ENCODE results near the gene PREX1.

PREX1 gene

DNA sequence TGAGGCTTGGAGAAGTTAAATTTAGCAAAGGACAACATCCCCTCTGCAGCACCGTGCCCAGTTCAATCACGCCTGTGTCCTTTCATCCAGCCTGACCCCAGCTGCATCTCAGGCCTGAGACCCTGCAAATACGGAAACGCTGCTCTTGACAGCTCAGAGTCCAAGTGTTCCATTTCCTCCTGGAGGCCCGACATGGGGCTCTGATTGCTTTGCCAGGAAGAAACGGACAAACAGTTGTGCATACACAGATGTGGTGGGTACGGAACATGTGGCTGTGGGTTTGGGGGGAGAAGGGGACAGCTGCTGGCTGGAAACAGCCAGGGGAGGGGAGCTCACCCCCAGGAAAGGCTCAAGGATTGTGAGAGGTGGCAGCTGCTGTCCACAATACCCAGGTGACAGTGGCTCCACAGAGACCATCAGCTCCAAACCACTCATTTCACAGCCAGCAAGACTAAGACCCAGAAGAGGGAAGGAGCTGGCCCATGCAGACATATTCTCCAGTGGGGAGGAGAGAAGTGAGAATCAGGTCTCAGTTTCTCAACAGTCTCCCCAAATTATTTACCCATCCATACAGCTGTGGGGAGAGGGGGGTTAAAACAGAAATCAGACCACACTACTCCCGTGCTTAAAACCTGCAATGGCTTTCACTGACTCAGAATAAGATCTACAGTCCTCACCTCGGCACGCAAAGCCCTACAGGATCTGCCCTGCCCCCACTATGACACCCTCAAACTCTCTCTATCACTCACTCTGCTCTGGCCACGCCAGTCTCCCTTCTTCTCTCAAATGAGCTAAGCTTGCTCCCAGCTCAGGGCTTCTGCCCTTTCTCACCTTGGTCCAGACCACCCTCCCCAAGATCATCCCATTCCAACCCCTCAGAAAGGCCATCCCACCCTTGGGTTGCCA lies 89.1 kb downstream of the PREX1 start:
- in situ Hi-C loops (cut with MboI; ENCODE audit: low sequenced_read_pairs), result no loop called here

DNA sequence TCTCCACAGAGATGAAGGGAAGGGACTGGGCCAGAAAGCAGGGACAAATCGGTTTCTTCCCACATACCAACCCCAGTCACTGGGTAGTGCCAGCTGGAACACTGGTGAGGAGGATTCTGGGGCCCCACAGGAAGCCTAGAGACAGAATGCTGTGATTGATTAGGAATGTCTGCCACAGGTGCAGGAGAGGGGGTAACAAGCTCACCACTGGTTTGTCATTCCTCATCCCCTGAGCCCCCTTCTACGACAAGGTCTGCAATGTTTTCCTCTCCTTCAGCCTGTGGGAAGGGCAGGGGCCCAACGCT lies 89.8 kb downstream of the PREX1 start:
- in situ Hi-C loops (cut with MboI; ENCODE audit: low sequenced_read_pairs), result no loop called here

DNA sequence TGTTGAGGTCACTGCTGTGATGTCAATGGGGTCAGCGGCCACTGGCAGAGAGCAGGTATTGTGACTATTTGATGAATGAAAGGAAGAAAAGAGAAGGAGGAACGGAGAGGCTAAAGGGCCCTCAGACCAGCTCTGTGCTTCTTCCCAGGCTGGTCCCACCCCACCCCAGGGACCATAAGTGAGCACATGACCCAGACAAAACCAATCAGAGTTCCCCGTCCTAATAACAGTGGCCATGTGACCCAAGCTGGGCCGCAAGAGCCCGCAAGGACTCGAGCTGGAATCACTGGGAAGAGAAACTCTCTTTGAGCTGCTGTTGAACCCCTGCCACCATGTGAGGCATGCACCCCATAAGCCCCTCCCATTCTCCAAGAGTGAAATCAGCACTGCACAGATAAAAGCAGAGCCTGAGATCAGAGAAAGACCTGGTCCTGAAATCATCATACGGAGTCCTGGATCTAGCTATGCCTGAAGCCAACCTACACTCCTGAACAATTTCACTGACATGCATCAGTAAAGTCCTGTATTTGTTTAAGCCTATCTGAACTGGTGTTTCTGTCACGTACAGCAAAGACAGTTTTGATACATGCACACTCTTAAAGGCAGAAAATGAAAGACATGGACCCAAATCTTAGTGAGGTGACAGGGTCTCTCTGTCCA lies 90.2 kb downstream of the PREX1 start:
- in situ Hi-C loops (cut with MboI; ENCODE audit: low sequenced_read_pairs), result no loop called here

DNA sequence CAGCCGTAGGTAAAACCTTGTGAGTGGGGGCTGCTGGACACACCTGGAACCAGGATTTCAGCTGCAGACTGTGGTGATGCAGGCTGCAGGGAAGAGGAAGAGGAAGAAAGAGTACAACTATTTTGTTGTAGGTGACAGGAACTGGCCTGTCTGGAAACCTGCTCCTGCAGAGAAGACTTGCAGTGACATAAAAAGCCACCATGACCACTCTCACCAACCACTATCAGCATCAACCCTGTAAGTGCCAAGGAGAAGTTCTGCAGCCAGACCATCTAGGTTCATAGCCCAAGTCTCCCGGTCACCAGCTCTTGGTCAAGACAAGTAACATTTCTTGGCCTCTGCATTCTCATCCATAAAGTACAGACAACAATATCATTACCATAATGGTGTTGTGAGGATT lies 91.2 kb downstream of the PREX1 start:
- in situ Hi-C loops (cut with MboI; ENCODE audit: low sequenced_read_pairs), result no loop called here

DNA sequence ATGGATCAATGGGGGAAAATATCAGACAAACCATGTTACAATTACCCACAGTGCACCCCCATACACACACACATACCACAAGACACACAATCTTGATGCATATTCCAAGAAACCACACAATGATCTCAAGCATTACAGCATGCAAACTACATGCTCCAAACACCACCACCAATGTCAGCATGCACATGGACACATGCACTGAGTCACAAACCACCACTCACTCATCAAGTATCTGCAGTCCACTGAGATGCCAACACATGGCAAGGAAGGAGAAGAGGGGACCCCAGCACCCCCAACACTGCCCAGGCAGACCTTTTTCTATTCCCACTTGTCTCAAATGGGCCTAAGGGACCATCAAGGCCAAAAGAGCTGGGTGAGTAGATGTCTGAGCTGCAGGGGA lies 91.6 kb downstream of the PREX1 start:
- in situ Hi-C loops (cut with MboI; ENCODE audit: low sequenced_read_pairs), result no loop called here

DNA sequence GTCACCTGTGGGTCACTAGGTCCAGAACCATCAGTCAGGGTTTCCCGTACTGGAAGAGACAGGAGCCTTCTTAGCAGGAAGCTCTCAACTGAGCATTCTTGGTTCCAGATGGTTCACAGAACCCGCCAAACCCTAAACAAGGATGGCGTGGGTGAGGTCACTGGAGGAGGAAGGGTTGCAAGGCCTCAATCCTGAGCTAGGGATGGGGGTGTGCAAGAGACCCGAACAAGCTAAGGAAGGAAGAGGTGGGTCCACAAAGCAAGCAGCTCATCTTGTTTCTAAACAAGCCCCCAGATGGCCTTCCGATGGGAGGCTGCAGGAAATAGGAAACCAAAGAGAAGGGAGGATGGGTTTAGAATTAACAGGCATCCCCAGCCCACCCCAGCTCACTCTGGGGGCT lies 92.7 kb downstream of the PREX1 start:
- in situ Hi-C loops (cut with MboI; ENCODE audit: low sequenced_read_pairs), result no loop called here

DNA sequence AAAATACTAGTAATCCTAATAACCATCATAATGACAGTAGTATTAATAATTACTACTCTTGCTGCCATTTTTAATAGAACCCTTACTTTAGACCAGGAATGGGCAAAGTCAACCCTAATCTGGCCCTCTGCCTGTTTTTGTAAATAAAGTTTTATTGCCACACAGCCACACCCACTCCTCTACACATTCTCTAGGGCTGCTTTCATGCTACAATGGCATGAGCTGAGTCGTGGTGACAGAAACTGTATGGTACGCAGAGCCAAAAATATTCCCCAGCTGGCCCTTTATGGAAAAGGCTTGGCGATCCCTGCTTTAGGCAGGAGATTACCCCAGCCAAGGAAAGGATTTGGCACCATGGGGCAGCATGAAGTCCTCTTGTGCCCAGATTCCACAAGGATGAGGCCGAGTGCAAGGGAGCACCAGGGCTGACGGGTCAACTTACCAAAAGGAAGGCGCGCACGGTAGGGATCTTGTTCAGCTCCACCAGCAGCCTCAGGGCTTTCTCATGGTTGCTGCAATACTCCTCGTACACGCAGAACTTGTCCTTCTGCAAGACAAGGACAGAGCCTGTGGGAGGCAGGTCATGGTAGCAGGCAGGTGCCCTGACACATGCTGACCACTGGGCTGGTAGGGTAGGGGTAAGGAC lies 93.6 kb downstream of the PREX1 start:
- in situ Hi-C loops (cut with MboI; ENCODE audit: low sequenced_read_pairs), result no loop called here

DNA sequence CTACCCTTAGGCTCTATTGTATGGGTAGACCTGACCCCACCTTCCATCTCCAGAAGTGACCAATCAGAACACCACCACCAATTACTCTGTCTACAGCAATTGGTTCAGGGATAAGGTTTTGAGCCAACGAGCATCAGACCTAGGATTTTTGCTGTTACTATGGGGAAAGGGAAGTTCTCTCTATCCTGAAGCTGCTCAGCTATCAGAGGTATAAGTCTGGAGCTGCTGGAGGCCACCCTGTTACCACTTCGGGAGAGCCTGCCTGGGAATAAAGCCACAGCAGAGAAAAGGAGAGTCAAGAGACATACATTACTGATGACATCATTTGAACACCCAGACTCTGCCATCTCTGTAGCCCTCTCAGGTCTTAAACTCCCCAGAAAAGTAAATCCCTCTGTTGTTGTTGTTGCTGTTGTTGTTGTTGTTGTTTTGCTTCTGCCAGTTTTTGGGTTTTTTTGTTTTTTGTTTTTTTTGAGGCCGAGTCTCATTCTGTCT lies 94.5 kb downstream of the PREX1 start:
- in situ Hi-C loops (cut with MboI; ENCODE audit: low sequenced_read_pairs), result no loop called here

DNA sequence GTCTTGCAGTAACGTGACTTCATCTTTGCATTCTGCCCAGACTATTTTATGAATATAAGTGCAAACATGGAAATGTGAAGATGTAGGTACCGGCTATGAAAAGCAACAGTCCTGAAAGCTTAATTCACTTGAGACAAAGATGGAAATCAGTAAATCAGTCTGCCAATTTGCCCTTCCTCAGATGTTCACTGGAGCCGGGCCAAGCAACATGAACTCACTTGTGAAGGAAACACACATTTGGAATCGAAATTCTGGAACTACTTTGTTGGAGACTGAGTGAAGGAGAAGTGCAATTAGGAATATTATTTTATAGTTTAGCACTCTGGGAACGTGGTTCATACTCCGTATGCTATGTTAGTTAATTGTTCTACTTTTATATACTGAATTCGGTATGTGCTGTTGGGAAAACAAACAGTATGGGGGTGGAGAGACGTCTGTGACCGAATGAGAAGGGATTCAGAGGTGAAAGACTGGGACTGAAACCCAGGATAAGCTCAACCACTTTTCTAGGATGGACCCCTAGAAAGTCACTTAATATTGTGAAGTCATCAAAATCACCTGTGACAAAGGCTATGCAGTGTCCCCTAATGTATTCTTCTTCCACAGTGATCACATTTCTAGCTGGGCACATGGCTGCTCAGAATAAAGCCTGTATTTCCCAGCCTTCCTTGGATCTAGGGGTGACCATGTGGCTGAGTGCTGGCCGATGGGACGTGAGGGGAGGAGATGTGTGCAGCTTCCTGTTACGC lies 95.5 kb downstream of the PREX1 start:
- in situ Hi-C loops (cut with MboI; ENCODE audit: low sequenced_read_pairs), result no loop called here

DNA sequence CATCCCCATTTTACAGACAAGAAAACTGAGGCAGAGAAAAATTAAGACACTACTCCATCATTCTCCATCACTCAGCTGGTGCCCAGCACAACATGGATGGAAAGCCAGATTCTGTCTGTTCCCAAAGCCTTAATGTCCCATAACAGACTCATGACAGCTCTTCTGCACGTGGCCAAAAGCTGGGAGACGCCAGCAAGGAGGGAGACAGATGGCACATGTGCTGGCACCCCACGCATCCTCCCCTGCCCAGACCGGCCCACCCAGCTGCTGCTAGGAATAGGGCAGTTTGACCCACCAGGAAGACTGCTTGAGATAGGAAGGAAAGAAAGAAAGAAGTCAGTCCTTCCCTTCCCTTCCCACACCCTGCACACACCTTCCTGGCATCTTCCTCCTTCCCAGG lies 96.3 kb downstream of the PREX1 start:
- in situ Hi-C loops (cut with MboI; ENCODE audit: low sequenced_read_pairs), result no loop called here

DNA sequence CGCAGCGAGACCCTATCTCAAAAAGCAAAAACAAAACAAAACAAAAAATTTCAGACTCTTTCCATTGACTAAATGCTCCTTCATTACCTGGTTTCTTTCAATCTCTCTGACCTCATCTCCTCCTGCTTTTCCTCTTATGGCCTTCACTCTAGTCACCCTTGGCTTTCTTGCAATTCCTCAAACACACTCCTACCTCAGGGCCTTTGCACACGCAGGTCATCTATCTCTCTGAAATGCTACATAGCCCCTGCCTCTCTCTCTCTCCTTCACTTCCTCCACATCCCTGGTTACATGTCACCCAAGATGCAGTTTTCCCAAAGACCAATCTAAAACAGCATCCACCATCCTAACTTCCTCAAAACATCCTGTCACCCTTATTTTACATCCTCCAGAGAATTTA lies 96.8 kb downstream of the PREX1 start:
- in situ Hi-C loops (cut with MboI; ENCODE audit: low sequenced_read_pairs), result no loop called here

DNA sequence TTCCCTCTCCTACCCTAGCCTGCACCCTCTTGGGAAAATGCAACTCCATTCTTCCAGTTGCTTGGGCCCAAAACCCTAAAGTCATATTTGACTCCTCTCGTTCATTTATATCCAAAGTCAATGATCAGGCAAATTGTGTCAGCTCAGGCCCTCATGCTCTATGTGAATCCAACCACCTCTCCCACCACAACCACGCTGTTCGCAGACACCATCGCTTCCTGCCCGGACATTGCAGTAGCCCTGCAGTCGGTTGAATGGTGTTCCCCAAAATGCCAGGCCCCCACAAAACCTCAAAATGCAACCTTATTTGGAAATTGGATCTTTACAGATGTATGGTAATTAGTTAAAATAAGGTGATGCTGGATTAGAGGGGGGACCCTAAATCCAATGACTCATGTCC lies 98.3 kb downstream of the PREX1 start:
- in situ Hi-C loops (cut with MboI; ENCODE audit: low sequenced_read_pairs), result no loop called here

DNA sequence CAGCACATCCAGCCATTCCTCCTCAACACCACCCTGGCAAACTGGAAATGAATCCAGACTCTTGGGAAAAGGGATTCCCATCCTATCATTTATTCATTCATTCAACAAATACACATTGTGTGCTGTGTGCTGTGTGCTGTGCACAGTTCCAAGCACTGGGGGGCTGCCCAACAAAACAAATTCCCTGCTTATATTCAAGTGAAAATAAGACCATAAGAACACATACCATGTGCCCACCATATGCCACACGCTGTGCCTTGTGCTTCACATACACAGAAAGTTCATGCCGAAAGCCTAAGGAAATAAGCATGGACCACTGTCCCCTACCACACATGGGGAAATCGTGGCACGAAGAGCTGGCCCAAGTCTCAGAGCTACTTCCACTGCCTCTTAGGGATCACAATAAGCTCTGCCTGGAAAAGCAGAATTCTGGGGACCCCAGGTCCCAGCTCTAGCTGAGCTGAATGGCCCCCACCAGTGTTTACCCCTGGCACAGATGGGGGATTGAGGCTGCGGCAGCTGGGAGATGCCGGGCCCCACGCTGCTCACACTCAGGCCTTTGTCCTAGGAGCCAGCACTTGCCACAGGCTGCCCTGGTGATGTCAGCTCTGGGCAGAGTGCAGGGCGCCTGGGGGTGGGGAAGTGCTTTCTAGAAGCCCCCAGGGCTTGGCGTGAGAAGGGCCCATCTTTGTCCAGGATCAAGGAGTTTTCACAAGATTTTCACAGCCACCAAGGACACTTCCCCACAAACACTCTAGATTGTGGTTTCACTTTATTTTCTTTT lies 99.6 kb downstream of the PREX1 start:
- in situ Hi-C loops (cut with MboI; ENCODE audit: low sequenced_read_pairs), result no loop called here

DNA sequence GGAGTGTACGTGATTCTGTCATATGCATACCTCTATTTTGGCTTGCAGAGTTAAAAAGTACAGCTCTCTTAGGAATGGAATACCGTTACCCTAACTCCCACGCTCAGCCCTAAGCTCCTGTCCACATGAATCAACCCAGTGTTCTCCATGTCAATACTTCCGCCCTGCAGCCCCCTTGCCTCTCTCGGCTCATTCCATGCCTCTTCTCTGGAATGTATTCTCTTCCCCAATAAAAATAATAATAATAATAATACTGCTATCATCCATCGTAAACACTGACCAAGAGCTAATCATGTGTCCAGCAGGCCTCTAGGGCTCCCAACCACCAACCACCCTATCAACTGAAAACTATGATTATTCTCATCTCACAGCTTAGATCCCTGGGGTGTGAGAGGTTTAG lies 100.6 kb downstream of the PREX1 start:
- in situ Hi-C loops (cut with MboI; ENCODE audit: low sequenced_read_pairs), result no loop called here

DNA sequence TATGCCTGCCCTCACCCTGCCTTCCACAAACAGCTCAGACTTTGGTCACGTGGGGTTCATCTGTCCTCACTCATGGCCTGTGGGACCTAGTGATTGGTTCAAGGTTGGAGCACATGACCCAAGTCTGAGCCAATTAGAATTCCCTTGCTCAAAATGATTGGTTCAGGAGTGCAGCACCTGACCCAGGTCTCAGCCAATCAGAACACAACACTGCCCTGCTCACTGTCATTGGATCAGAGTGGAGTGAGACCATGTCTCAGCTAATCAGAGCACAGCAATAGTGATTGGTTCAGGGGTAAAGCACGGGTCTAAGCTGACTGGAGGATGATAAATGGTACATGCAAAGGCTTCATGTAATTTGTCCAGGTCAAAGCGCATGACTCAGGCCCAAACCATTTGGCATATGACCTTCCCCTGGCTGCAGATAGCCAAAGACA lies 102.2 kb downstream of the PREX1 start:
- in situ Hi-C loops (cut with MboI; ENCODE audit: low sequenced_read_pairs), result no loop called here

DNA sequence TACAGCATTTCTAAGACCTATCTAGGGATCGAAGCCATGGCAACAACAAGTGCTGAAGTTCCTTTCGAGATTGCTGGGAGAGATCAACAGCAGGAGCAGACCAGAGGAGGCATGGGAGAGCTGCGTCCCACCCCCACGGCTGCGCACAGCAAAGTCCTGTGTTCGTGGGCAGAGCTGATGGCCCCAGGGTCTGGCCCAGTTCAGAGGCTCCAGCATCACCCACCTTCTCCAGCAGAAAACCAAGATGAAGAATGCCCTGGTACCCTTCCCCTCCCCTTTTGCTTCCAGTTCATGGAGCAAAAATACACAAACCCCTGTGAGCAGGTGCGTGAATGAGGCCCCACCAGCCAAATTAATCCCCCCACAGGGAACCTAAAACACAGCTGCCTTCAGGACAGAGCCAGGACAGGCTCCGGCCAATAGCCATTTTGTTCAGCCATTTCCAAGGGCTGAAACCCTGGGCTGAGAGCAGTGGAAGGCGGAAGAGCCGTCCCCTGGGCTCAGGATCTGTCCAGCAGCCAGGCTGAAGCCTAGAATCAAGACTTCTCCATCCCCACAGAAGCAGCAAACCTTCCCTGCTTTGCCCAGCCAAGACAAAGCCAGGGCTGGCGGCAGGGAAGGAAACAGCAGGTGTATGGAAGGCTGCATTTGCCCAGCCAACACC lies 102.8 kb downstream of the PREX1 start:
- in situ Hi-C loops (cut with MboI; ENCODE audit: low sequenced_read_pairs), result no loop called here

DNA sequence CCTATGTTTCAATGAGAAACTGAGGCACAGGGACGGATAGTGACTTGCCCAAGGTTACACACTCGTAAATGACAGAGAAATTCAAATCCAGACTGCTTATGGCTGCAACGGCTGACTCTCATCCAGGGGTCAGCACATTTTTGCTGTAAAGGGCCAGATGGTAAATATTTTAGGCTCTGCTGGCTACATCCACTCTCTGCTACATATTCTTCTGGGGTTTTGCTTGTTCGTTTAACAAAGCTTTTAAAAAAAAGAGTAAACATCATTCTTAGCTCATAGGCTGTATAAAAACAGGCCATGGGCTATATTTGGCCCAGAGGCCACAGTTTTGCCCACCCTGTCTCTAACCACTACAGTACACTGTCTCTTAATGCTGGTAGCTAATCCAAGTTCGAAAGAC lies 103.4 kb downstream of the PREX1 start:
- in situ Hi-C loops (cut with MboI; ENCODE audit: low sequenced_read_pairs), result no loop called here

DNA sequence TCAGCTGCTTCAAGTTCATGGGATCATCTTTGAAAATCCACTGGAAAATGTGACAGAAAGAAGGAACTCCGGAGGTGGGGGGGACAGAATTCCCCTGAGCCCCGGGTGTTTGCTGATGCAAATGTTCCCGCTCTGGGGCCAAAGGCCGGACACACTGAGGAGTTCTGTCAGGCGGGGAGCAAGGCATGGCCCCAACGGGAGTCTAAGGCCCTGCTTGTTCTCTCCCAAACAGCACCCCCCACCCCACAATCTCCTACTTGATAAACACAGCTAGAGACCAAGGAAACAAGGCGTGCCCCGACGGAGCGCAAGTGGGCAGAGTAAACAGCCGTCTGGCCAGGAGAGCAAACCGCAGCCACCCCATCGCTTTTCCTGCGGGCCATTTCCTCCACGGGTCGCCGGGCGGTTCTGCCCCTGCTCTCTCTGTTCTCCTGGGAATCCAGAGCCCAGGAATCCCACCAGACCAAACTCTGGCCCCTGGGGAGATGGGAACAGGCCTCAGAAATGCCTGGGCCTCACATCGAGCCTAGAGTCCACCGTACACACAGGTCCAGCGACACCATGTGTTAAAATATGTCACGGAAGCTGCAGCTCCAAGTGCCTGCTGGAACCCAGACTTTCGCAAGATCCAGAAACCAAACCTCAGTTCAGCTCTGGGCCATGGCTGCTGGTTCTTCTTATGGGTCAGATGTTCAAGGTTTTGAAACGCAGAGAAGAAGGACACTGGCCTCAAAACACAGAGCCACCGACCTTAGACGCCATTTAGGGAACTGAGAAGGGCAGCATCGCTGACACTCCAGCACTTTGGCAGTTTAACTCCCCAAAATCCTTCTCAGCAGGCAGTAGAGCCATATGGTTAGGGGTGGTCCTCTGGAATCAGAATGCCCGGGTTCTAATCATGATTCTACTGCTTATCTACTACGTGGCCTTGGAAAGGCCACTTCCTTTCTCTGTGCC lies 104.2 kb downstream of the PREX1 start:
- in situ Hi-C loops (cut with MboI; ENCODE audit: low sequenced_read_pairs), result no loop called here

DNA sequence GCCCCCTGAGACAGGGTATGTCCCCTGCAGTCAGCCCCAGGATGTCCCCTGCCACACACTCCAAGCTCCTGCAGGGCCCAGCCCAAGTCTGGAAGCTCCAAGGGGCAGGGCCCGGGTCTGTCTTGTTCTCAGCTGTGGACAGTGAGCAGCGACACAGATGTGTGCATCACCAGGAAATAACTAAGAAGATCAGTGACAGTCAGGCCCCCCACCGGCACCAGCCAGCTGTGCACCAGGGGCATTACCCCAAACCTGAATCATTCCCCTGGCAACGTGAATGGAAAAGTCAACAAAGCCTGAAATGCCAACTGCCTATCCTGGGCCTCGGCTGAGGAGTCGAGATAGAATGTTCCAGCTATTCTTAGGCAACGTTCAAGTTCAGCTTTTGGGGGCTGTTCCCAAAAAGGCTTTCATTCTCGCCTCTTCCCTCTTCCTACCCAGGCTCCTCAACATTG lies 105.0 kb downstream of the PREX1 start:
- in situ Hi-C loops (cut with MboI; ENCODE audit: low sequenced_read_pairs), result no loop called here
